SU-DHL-6 (cell line): Measurements from ENCODE around the gene SUMO4.

Experiments
- CTCF ChIP-seq: fragments of 200-600 bp; sonication (generic); IDR thresholded peaks from one replicate; pipeline ENCODE4 v1.5.1; 2017; ENCODE audit warnings: antibody characterized with exemption, mild to moderate bottlenecking, low read length, moderate library complexity; ENCODE audit not compliant: insufficient read depth, poor library complexity, severe bottlenecking
- EZH2phosphoT487 ChIP-seq: fragments of 200-600 bp; sonication (generic), shearing (Covaris generic); conservative IDR thresholded peaks from 2 replicates; pipeline ENCODE4 v1.6.1; 2018; ENCODE audit warnings: mild to moderate bottlenecking, antibody characterized with exemption, low read length, moderate library complexity, mixed read lengths

- TF ChIP-seq EZH2phosphoT487 (no peak), CTCF (no peak)
Observed at GRCh38 chr6:149357726-149358538, 42.1 kb upstream of the SUMO4 start.
